IPS-11a (cell line): ENCODE data around the gene RBFOX2.
A peak's percentile ranks its signal among the peaks of the same experiment; 100 is the strongest.
"Not testable (repeated sequence)": the region's sequence is repeated elsewhere in the genome, so short reads cannot be mapped to it uniquely, and the experiment has no call there.

Experiments
- H3K4me3 ChIP-seq: one replicate; pipeline ENCODE4 v1.5.1; 2013; ENCODE audit warnings: low read depth, low read length, control low read depth

The RBFOX2 gene

DNA sequence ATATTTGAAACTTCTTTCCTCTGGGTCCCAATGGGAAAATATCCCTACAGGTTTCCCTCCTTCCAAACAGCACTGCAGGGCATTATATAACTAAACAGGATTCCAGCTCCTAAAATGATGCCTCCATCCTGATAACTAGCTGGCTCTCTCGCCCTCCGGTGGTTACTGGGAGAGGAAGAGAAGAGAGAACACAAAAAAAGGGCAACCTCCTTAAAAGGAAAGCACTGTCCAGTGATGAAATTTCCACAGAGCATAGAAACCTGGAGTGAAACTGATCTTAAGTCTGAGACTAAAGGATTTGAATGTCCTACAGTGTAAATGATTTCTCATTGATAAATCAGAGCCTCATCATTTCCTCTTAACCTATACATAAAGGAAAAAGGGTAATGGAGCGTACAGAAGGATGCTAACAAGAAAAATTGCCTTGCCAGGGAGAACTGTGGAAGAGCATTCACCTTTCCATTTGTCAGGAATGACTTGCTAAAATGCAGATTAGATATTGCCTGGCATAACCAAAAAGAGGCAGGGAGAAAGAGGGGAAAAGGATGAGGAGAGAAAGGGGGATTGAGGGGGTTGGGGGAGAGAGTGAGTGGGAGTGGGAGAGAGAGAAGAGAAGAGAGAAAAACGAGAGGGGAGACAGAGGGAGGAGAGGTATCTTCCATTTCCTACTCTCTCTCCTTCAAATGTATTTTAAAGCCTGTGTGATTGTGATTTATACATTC, 189.6 kb downstream of the RBFOX2 start:
- H3K4me3 ChIP-seq: peak overlapping the region; percentile 64

- no peak overlapping the region for H3K4me3 ChIP-seq
Observed at GRCh38 chr22:35837101-35837727, 191.4 kb downstream of the RBFOX2 start.

DNA sequence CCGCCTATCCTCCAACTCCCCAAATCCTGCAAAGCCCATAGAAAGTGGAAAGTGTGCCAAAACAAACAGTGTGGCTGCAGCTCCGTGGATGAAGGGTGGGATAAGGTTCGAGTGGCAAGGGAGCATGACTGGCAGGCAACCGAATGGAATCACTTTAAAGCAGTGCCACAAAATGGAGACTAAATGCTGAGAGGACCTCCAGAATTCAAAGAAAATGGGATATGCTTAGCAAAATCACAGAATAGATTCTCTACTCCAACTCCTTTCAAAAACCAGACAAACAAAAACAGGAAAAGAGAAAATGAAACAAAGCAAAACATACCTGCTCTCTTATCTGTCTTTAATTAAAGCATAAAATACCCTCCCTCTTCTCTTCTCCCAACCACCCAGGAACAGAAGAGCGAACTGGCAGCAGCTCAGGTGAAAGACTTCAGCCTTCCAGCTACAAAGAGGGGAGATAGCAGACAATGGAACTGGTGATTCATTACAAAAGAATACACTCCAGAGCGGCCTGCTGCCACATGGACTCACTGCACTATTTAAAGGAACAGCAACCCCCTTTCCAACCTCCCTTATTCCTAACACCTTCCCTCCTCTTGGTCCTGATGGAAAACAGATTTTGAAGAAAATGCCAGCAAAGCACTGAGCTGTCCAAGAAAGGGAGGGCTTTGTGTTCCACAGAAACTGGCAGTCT, 192.5 kb downstream of the RBFOX2 start:
- H3K4me3 ChIP-seq: peak overlapping the region; percentile 58

GRCh38 chr22:35835267-35835997, 193.2 kb downstream of the RBFOX2 start:
- peak overlapping the region; percentile 58 for H3K4me3 ChIP-seq

DNA sequence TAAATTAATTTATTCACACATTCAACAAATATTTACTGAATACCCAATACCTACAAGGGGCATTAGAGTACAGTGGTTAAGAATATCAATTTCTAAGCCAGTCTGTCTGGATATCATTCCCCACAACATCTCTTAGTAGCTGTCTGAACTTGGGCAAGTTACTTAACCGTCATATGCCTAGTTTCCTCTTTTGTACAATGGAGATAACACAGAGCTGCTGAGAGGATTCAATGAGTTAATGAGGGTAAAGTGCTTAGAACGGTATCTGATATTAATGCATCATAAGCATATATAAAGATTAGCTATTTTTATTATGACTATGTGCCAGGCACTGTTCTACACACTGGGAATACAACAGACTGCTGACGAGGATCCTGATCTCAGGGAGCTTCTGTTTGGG, 194.6 kb downstream of the RBFOX2 start:
- H3K4me3 ChIP-seq: no peak overlapping the region

DNA sequence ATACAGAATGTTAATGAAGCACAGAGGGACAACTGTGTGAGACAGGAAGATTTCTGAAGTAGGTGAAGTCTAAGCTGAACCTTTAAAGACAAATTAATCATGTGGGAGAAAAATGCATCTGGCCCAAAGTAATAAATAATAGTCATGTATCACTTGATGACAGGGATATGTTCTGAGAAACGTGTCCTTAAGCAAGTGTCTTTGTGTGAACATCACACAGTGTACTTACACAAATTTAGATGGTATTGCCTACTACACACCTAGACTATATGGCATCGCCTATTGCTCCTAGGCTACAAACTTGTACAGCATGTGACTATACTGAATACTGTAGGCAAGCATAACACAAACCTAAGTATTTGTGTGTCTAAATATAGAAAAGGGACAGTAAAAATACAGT, 198.3 kb downstream of the RBFOX2 start:
- H3K4me3 ChIP-seq: no peak overlapping the region

- no peak overlapping the region for H3K4me3 ChIP-seq
Observed at GRCh38 chr22:35824256-35824655, 204.4 kb downstream of the RBFOX2 start.

DNA sequence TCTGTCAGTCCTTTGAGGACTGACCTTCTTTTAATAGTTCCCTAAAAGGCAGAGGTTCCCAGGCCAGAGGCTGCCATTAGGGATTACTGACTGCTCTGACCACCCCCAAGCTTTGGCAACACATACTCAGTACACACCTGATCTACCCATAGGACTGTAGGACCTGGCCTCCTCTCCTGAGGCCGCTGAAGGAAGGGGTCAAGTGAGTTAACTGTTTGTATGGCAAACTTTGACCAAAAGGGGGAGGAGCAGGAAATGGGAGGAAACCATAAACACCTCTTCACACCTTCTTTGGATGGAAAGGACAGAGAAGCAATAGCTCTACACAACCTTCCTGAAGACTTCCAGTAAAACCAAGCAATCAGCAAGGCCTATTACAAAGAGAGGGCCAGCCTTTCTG, 207.0 kb downstream of the RBFOX2 start:
- H3K4me3 ChIP-seq: no peak overlapping the region

GRCh38 chr22:35819421-35819820, 209.2 kb downstream of the RBFOX2 start:
- H3K4me3 ChIP-seq: no peak overlapping the region

GRCh38 chr22:35818897-35819296, 209.7 kb downstream of the RBFOX2 start:
- H3K4me3 ChIP-seq: no peak overlapping the region

- no peak overlapping the region for H3K4me3 ChIP-seq
Observed at GRCh38 chr22:35812600-35812999, 216.0 kb downstream of the RBFOX2 start.

- no peak overlapping the region for H3K4me3 ChIP-seq
Observed at GRCh38 chr22:35811670-35812069, 217.0 kb downstream of the RBFOX2 start.

- no peak overlapping the region for H3K4me3 ChIP-seq
Observed at GRCh38 chr22:35809816-35810215, 218.8 kb downstream of the RBFOX2 start.

DNA sequence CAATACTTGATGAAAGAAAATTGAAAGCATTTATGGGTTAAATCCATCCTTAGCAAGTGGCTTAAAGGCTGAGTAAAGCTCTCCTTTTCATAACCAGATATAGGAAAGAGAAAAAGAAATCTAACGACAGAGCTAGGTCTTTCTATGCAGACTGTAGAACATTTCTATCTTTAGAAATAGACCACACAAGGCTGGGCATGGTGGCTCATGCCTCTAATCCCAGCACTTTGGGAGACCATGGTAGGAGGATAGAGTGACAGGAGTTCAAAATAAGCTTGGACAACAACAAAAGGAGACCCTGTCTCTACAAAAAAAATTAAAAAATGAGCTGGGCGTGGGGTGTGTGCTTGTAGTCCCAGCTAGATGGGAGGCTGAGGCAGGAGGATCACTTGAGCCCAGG, 220.2 kb downstream of the RBFOX2 start:
- H3K4me3 ChIP-seq: no peak overlapping the region

DNA sequence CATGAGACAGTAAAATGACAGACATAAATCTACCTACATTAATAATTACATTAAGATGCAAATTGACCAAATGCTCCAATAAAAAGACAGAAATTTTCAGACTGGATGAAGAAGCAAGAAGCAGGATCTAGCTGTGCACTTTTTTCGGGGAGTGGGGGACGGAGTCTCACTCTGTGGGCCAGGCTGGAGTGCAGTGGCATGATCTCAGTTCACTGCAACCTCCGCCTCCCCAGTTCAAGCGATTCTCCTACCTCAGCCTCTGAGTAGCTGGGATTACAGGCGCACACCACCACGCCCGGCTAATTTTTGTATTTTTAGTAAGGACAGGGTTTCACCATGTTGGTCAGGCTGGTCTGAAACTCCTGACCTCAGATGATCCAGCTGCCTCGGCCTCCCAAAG, 222.0 kb downstream of the RBFOX2 start:
- H3K4me3 ChIP-seq: not testable (repeated sequence)

- no peak overlapping the region for H3K4me3 ChIP-seq
Observed at GRCh38 chr22:35805466-35805865, 223.2 kb downstream of the RBFOX2 start.

GRCh38 chr22:35804421-35804820, 224.2 kb downstream of the RBFOX2 start:
- H3K4me3 ChIP-seq: no peak overlapping the region

DNA sequence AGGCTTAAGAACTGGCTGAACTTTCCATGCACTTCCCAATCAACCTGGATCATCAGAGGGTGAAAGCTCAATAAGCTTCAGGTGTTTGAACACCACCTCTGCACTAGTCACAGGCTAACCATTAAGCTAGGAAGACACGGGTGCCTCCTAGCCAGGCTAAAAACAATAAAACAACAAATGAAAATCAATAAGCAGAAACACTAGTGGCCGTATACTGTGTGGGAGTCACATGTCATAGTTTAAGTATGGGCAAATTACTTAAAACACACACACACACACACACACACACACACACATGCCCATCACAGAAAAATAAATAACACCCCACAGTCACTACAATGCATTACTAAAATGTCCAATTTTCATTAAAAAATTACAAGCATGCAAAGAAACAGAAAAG, 225.7 kb downstream of the RBFOX2 start:
- no peak overlapping the region for H3K4me3 ChIP-seq

DNA sequence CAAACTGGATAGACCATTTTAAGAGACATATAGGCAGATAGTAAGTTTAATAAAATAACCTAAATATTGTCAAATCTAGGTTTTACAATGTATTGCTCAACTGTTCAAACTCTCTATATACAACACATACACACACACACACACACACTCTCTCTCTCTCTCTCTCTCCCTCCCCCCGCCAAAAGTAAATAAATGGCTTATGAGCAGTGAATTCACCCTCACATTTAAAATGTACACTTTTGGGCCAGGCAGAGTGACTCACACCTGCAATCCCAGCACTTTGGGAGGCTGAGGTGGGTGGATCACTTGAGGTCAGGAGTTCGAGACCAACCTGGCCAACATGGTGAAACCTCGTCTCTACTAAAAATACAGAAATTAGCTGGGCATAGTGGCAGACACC, 227.3 kb downstream of the RBFOX2 start:
- H3K4me3 ChIP-seq: not testable (repeated sequence)

- no peak overlapping the region for H3K4me3 ChIP-seq
Observed at GRCh38 chr22:35799150-35799549, 229.5 kb downstream of the RBFOX2 start.

GRCh38 chr22:35797411-35797810, 231.2 kb downstream of the RBFOX2 start:
- H3K4me3 ChIP-seq: no peak overlapping the region
